Neural crest cell (in vitro differentiated cells): ENCODE data around the gene MICAL3. TPM values are rescaled to one million over a fixed set of nuclear protein-coding genes. Genes with fewer than 3 reads are reported as not detected.
A peak's percentile ranks its signal among the peaks of the same experiment; 100 is the strongest.

ENCODE experiments used
- DNase-seq: peaks from one replicate; pipeline ENCODE4 v3.0.0; 2021; ENCODE audit warnings: low read depth, mixed read lengths, low spot score
- H3K27ac Mint-ChIP-seq: one replicate; pipeline ENCODE4 v1.8.0; 2021; ENCODE audit warnings: mild to moderate bottlenecking, mixed read lengths; ENCODE audit not compliant: unreplicated experiment
- H3K27me3 Mint-ChIP-seq: 2 replicates; pipeline ENCODE4 v1.8.0; 2021; ENCODE audit warnings: low read depth, mild to moderate bottlenecking, mixed read lengths
- H3K36me3 Mint-ChIP-seq: 2 replicates; pipeline ENCODE4 v1.8.0; 2021; ENCODE audit warnings: low read depth, mild to moderate bottlenecking, mixed read lengths
- H3K4me1 Mint-ChIP-seq: 2 replicates; pipeline ENCODE4 v1.8.0; 2021; ENCODE audit warnings: mixed read lengths
- H3K4me3 Mint-ChIP-seq: one replicate; pipeline ENCODE4 v1.8.0; 2021; ENCODE audit warnings: mild to moderate bottlenecking, mixed read lengths
- H3K9me3 Mint-ChIP-seq: 2 replicates; pipeline ENCODE4 v1.8.0; 2021; ENCODE audit warnings: mixed read lengths
- total RNA-seq: library from RNA; stranded (reverse); gene quantifications from 2 replicates; pipeline ENCODE4 v1.2.1, GENCODE V29; 2021
- TF ChIP-seq, protein P1 (sequence below): fragments of 200-600 bp; sonication (generic); conservative IDR thresholded peaks from 2 replicates; pipeline ENCODE4 v1.5.0; 2021; ENCODE audit warnings: antibody characterized with exemption, mild to moderate bottlenecking

Gene MICAL3
- total RNA-seq, 1 donor from 2014 or later = 84.5 TPM

DNA sequence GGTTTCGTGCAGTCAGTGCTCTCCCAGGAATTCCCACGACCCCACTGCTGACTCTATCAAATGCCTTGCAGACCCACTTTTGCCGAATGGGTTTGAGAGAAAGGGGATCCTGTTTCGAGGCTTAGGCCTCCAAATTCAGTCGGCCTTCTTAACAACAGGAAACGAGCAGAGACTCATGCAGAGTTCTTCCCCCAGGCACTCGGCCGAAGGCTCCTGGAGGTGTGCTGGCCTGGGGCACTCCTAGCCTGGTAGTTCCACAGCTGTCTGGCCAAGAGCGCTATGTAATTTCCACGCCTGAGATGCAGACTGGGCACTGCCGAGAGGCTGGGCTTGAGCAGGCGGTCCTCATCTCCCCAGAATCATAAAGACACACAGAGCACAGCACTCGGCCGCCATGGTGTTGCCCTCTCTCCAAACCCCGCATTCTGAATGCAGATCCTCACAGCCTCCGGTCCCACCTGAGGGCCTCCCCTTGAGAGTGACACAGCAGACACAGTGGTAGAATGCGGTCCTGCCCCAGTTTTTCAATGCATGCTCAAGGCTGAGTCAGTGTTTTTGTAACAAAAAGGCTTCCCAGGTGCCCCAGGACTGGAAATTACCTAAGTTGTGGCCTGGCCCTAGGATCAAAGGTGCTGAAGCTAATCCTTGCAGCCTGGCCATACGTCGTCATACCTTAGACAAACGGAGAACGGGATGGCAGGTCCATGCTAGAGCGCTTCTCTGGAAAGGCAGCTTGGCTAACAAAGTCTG lies 219.9 kb downstream of the MICAL3 start:
- H3K4me3 Mint-ChIP-seq = no peak overlapping the region
- no peaks in the 10 kb centered on the region for H3K27me3 Mint-ChIP-seq
- peak overlapping the region; percentile 78 for H3K27ac Mint-ChIP-seq

DNA sequence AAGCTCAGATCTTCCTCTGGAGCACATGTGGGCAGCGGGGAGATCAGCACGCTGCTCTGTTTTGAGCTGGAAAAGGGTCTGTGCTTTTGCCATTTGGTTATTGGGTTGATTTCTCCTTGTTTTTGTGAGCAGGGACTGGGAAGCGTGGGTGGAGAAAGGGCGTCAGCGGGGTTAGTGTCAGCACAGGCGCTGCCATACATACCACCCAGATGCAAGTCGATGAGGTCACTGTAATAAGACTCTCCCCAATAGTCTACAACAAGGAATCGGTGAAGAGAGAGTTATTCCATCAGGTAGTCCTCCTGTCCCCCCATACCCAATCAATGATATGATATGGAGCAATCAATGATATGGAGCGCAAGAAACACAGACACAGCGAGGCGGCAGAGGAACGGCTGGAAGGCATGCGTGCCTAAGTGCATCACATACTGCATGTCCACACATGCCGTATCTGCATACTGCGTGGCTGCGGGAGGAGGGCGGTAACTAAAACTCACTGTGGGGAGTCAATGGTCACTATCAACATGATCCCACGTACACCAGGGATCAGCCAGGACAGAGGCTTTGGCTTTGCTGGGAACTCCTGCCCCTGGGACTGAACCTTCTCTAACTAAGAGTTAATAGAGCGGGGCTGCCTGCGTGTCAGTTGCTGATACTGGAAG lies 220.6 kb downstream of the MICAL3 start:
- Mint-ChIP-seq H3K4me1 (peaks cover 11% of the 10 kb centered on the region), H3K9me3 (no peaks in the 10 kb centered on the region), H3K27me3 (no peaks in the 10 kb centered on the region), H3K27ac (no peak overlapping the region), H3K36me3 (peaks cover 8% of the 10 kb centered on the region), H3K4me3 (no peak overlapping the region)
- TF ChIP-seq, protein P1, sequence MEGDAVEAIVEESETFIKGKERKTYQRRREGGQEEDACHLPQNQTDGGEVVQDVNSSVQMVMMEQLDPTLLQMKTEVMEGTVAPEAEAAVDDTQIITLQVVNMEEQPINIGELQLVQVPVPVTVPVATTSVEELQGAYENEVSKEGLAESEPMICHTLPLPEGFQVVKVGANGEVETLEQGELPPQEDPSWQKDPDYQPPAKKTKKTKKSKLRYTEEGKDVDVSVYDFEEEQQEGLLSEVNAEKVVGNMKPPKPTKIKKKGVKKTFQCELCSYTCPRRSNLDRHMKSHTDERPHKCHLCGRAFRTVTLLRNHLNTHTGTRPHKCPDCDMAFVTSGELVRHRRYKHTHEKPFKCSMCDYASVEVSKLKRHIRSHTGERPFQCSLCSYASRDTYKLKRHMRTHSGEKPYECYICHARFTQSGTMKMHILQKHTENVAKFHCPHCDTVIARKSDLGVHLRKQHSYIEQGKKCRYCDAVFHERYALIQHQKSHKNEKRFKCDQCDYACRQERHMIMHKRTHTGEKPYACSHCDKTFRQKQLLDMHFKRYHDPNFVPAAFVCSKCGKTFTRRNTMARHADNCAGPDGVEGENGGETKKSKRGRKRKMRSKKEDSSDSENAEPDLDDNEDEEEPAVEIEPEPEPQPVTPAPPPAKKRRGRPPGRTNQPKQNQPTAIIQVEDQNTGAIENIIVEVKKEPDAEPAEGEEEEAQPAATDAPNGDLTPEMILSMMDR = no peak
- no peak for DNase-seq

More for the DNA sequence above, 219.9 kb downstream of the MICAL3 start:
- TF ChIP-seq, protein P1 = no peak
- H3K4me1 Mint-ChIP-seq = peaks cover 11% of the 10 kb centered on the region
- no peak for DNase-seq
- H3K36me3 Mint-ChIP-seq = peaks cover 8% of the 10 kb centered on the region
- no peaks in the 10 kb centered on the region for H3K9me3 Mint-ChIP-seq

DNA sequence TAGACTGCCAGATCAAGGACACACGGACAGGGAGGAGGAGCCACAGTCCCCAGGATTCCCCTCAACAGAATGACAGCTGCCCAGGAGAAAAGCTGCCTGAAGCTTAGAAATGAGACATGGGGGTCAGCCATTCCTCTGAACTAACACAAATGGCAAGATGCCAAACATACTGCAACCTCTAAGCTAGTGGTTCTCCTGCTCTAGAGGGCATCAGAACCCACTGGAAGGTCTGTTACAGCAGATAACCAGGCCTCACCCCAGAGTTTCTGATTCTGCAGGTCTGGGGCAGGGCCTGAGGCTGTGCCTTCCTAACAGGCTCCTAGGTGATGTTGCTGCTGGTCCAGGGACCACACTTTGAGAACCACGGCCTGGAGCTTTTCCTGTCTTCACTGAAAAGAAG lies 221.5 kb downstream of the MICAL3 start:
- Mint-ChIP-seq H3K27ac (no peak overlapping the region), H3K9me3 (no peaks in the 10 kb centered on the region), H3K4me3 (no peak overlapping the region), H3K4me1 (peaks cover 11% of the 10 kb centered on the region), H3K27me3 (no peaks in the 10 kb centered on the region), H3K36me3 (peaks cover 8% of the 10 kb centered on the region)
- no peak for DNase-seq
- TF ChIP-seq, protein P1 = no peak

DNA sequence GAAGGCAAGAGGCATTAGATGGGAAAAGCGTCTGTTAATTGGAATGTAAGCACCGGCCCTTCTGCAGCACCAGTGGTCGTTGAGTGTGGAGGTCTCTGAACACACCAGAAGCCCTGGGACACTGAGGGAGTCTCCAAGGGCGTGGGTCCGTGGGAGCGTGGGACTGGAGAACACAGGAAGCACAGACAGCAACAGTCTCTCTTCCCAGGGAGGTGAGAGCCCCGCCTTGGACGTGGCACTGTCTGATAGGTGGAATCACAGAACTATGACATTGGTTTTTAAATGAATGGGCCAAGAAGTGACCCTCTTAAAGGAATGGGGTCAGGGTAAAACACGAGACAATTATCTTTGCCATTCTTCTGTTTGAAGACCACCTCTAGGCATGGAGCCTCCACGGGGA lies 221.9 kb downstream of the MICAL3 start:
- Mint-ChIP-seq H3K36me3 (peaks cover 5% of the 10 kb centered on the region), H3K4me1 (peaks cover 11% of the 10 kb centered on the region), H3K4me3 (no peak overlapping the region), H3K9me3 (no peaks in the 10 kb centered on the region), H3K27me3 (no peaks in the 10 kb centered on the region), H3K27ac (no peak overlapping the region)
- TF ChIP-seq, protein P1 = no peak
- no peak for DNase-seq

DNA sequence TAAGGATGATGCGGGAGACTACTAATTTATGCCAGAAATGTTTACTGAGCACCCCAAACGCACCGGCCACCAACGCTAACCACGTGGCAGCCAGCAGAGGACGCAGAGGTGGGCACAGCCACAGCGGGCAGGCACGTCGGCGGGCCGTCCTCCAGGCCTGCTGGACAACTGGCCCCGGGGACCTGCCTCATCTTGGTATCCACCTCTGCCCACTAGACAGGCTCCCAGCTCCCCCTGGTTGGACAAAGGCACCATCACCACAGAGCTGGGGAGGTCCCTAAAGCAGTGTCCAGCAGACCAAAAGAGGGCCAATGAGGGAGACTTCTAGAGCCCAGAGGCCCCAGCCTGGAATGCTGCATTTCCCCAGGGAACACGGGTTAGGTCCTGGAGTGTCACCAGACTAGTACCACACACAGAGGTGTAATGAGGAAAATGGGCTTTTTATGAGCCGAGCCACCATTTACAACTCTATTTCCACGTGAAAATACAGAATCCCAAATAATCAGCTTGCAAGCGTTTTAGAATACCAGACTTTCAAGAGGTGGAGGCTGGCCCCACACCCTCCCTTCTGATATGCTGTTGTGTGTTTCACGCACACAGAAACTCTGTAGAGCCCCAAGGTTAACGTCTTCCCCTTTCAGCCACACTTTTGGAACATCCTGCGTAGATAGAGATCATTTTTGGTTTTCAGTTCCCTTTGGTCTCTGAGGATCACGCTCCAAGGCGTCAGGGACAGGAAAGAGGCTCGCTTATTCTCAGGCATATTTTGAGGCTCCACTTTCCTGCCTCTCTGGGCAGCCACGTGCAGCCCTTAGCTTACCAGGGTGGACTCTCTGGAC lies 226.4 kb downstream of the MICAL3 start:
- TF ChIP-seq, protein P1 = no peak
- Mint-ChIP-seq H3K4me3 (no peak overlapping the region), H3K36me3 (no peaks in the 10 kb centered on the region), H3K9me3 (no peaks in the 10 kb centered on the region), H3K27me3 (no peaks in the 10 kb centered on the region), H3K4me1 (peaks cover 5% of the 10 kb centered on the region), H3K27ac (no peak overlapping the region)
- DNase-seq = no peak
